HepG2 (cell line): Measurements from ENCODE around the gene PPAT. TPM values are rescaled to one million over a fixed set of nuclear protein-coding genes. Genes with fewer than 3 reads are reported as not detected.

Experiments
- GABPB1 ChIP-seq: IDR thresholded peaks from 2 replicates; pipeline ENCODE4 v1.6.1; 2016; ENCODE audit warnings: mild to moderate bottlenecking, missing genetic modification reagents, moderate library complexity, missing compliant biosample characterization
- GFI1 ChIP-seq: sonication (generic); formaldehyde crosslinking; IDR thresholded peaks from 2 replicates; pipeline ENCODE4 v1.5.0; 2020; ENCODE audit warnings: missing genetic modification reagents, mild to moderate bottlenecking, borderline replicate concordance
- IRF1 ChIP-seq: sonication (generic); formaldehyde crosslinking; IDR thresholded peaks from 2 replicates; pipeline ENCODE4 v1.4.0; 2020; ENCODE audit warnings: low read depth, mild to moderate bottlenecking, missing genetic modification reagents
- KLF6 ChIP-seq: IDR thresholded peaks from 2 replicates; pipeline ENCODE4 v1.8.0; 2016; ENCODE audit warnings: missing biosample characterization, missing genetic modification reagents
- MLLT10 ChIP-seq: sonication (generic); formaldehyde crosslinking; IDR thresholded peaks from 2 replicates; pipeline ENCODE4 v1.4.0; 2020; ENCODE audit warnings: missing genetic modification reagents
- PITX1 ChIP-seq: sonication (generic); formaldehyde crosslinking; IDR thresholded peaks from 2 replicates; pipeline ENCODE4 v1.5.1; 2020; ENCODE audit warnings: mild to moderate bottlenecking, missing genetic modification reagents
- RFX5 ChIP-seq: IDR thresholded peaks from 2 replicates; pipeline ENCODE4 v1.6.1; 2011; ENCODE audit warnings: low read depth, low read length, improper control_type of control experiment
- SIX4 ChIP-seq: sonication (generic); formaldehyde crosslinking; IDR thresholded peaks from 2 replicates; pipeline ENCODE4 v1.4.0; 2020; ENCODE audit warnings: missing genetic modification reagents
- SOX13 ChIP-seq, 3 experiments: fragments of 450-650 bp in 1 of 3; sonication (generic) in 1 of 3; formaldehyde crosslinking in 1 of 3; IDR thresholded peaks in 2 of 3; conservative IDR thresholded peaks in 1 of 3; 2 replicates each; pipeline versions ENCODE4 v1.5.0 to v1.6.1; 2016 to 2020; ENCODE audit warnings: antibody characterized with exemption in 1 of 3, mild to moderate bottlenecking in 1 of 3, missing compliant biosample characterization in 1 of 3, missing genetic modification reagents in 1 of 3, moderate library complexity in 1 of 3
- ZFP36L2 ChIP-seq: sonication (generic); formaldehyde crosslinking; IDR thresholded peaks from 2 replicates; pipeline ENCODE4 v1.4.0; 2020; ENCODE audit warnings: missing genetic modification reagents
- ZMAT3 ChIP-seq: sonication (generic); formaldehyde crosslinking; conservative IDR thresholded peaks from 2 replicates; pipeline ENCODE4 v1.7.0; 2021; ENCODE audit warnings: missing genetic modification reagents
- ZNF569 ChIP-seq: sonication (generic); formaldehyde crosslinking; IDR thresholded peaks from 2 replicates; pipeline ENCODE4 v1.5.0; 2020; ENCODE audit warnings: mild to moderate bottlenecking, missing genetic modification reagents, moderate library complexity, borderline replicate concordance
- polyA plus RNA-seq, 8 experiments: library from polyadenylated mRNA; depleted of rRNA in 3 of 8; stranded (reverse) in 7 of 8; unstranded in 1 of 8; fragments of >200 nt; fragmentation: Illumina TruSeq in 4 of 8; extraction: Trizol in 4 of 8; gene quantifications; 2 replicates each; pipeline versions ENCODE4 v1.2.1 to v1.2.3, GENCODE V29; 2011 to 2016; ENCODE audit warnings: low read depth in 4 of 8, missing spikeins in 1 of 8, mixed read lengths in 1 of 8; ENCODE audit not compliant: insufficient read depth in 1 of 8
- total RNA-seq, 5 experiments: library from RNA; depleted of rRNA; stranded (reverse); fragments of >200 nt; fragmentation: Illumina TruSeq; extraction: Trizol; gene quantifications; 2 replicates each; pipeline ENCODE4 v1.2.3, GENCODE V29; 2016; ENCODE audit warnings: low read depth in 1 of 5
- TF ChIP-seq, protein P1 (sequence below): sonication (generic); formaldehyde crosslinking; IDR thresholded peaks from 2 replicates; pipeline ENCODE4 v1.4.0; 2020; ENCODE audit warnings: mild to moderate bottlenecking, missing genetic modification reagents
- TF ChIP-seq, protein P2 (sequence below): sonication (generic); formaldehyde crosslinking; conservative IDR thresholded peaks from 2 replicates; pipeline ENCODE4 v1.8.1; 2023; ENCODE audit warnings: missing genetic modification reagents

Gene PPAT
- total and polyA plus RNA-seq, 2 of the 13 experiments (the other 11 are each of a cell fraction or from before 2014, with no cell fraction given), result 16.9 to 62.6 TPM

- TF ChIP-seq, protein P1, sequence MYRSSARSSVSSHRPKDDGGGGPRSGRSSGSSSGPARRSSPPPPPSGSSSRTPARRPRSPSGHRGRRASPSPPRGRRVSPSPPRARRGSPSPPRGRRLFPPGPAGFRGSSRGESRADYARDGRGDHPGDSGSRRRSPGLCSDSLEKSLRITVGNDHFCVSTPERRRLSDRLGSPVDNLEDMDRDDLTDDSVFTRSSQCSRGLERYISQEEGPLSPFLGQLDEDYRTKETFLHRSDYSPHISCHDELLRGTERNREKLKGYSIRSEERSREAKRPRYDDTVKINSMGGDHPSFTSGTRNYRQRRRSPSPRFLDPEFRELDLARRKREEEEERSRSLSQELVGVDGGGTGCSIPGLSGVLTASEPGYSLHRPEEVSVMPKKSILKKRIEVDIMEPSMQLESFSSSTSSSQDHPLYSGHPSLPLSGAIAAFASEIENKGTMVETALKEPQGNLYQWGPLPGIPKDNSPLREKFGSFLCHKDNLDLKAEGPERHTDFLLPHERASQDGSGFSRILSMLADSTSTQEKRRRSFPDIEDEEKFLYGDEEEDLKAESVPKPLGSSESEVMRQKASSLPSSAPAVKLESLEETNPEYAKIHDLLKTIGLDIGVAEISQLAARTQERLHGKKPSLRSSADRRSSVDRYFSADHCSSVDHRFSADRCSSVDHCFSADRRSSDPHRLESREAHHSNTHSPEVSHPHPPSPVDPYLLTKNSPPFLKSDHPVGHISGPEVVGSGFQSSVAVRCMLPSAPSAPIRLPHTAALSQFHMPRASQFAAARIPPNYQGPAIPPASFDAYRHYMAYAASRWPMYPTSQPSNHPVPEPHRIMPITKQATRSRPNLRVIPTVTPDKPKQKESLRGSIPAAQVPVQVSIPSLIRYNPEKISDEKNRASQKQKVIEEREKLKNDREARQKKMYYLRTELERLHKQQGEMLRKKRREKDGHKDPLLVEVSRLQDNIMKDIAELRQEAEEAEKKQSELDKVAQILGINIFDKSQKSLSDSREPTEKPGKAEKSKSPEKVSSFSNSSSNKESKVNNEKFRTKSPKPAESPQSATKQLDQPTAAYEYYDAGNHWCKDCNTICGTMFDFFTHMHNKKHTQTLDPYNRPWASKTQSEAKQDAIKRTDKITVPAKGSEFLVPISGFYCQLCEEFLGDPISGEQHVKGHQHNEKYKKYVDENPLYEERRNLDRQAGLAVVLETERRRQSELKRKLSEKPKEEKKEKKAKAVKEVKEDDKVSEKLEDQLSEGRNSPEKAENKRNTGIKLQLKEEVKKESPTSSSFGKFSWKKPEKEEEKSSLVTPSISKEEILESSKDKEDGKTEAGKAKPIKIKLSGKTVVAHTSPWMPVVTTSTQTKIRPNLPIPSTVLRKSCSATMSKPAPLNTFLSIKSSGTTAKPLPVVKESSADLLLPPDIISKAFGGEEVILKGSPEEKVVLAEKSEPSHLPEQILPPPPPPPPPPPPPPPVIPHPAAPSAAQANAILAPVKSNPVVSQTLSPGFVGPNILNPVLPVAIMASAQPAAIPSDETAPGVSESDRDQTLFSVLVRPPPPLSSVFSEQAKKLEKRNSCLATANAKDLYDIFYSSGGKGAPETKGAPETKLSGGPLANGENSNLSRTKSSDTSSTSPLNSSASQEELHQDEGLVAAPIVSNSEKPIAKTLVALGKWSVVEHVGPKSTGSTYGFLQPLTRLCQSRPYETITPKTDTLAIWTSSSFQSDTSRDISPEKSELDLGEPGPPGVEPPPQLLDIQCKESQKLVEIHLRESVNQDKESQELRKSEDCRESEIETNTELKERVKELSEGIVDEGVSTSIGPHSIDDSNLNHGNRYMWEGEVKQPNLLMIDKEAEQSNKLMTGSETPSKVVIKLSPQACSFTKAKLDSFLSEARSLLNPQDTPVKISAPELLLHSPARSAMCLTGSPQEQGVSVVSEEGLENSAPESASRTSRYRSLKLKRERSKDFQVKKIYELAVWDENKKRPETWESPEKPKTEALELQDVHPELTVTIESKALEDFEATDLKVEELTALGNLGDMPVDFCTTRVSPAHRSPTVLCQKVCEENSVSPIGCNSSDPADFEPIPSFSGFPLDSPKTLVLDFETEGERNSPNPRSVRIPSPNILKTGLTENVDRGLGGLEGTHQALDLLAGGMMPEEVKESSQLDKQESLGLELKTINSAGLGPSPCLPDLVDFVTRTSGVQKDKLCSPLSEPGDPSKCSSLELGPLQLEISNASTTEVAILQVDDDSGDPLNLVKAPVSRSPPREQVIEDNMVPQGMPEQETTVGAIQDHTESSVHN (CRISPR knock-in tag), result 0 out of 2 replicates have a peak, but pooled peaks have one; percentile 46
- TF ChIP-seq SIX4 (CRISPR knock-in tag), result peak; percentile 65; the same call in 1 of the 2 replicates
- 0 out of 2 replicates have a peak, but pooled peaks have one; percentile 51 for TF ChIP-seq ZNF569 (CRISPR knock-in tag)
- peak; percentile 64; the same call in 1 of the 2 replicates for TF ChIP-seq ZFP36L2 (CRISPR knock-in tag)
- TF ChIP-seq KLF6 (CRISPR knock-in tag), result peak; percentile 65; the same call in 1 of the 2 replicates
- TF ChIP-seq MLLT10, result no peak
- TF ChIP-seq, protein P2, sequence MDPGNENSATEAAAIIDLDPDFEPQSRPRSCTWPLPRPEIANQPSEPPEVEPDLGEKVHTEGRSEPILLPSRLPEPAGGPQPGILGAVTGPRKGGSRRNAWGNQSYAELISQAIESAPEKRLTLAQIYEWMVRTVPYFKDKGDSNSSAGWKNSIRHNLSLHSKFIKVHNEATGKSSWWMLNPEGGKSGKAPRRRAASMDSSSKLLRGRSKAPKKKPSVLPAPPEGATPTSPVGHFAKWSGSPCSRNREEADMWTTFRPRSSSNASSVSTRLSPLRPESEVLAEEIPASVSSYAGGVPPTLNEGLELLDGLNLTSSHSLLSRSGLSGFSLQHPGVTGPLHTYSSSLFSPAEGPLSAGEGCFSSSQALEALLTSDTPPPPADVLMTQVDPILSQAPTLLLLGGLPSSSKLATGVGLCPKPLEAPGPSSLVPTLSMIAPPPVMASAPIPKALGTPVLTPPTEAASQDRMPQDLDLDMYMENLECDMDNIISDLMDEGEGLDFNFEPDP (CRISPR knock-in tag), result 0 out of 2 replicates have a peak, but pooled peaks have one; percentile 97
- peak; percentile 86 for TF ChIP-seq GABPB1 (CRISPR knock-in tag)
- TF ChIP-seq IRF1 (CRISPR knock-in tag), result 0 out of 2 replicates have a peak, but pooled peaks have one; percentile 74
- peak; percentile 60; the same call in 1 of the 2 replicates for TF ChIP-seq ZMAT3 (CRISPR knock-in tag)
- TF ChIP-seq SOX13 (IDR thresholded peaks at IDR 0.05), result no peak
- TF ChIP-seq SOX13 (CRISPR knock-in tag; conservative IDR thresholded peaks at IDR 0.05 in 1 of 2, IDR thresholded peaks at IDR 0.05 in 1 of 2), result peak in 1 of 2 experiments; percentile 35; a peak in 2 of 4 replicates
- peak; percentile 71; the same call in 1 of the 2 replicates for TF ChIP-seq PITX1
- peak; percentile 62; the same call in 1 of the 2 replicates for TF ChIP-seq RFX5
- TF ChIP-seq GFI1 (CRISPR knock-in tag), result peak; percentile 84
Observed at GRCh38 chr4:56387023-56388001, 48.1 kb downstream of the PPAT start, which contains the start of gene AASDH (continued).
